ENCODE measurements around the gene HECA. TPM values are rescaled to one million over a fixed set of nuclear protein-coding genes. Genes with fewer than 3 reads are reported as not detected.
A peak's percentile ranks its signal among the peaks of the same experiment; 100 is the strongest.

The HECA gene
- total RNA-seq, 1 donor from 2014 or later, result 38.3 TPM

GRCh38 chr6:139175389-139175948 is 40.6 kb downstream of the HECA start:
- CTCF ChIA-PET, result interaction anchor here (0.8 to 2.3 kb wide), 3 partner anchors 42 to 50 kb away, joined by 3 to 8 read pairs (median 5); no protein-coding TSS in a partner anchor
- intact Hi-C loops (cut with micrococcal nuclease), result loop anchor here (1.0 kb wide), 1 partner anchor 13 kb away; no protein-coding TSS in a partner anchor

GRCh38 chr6:139181236-139181635 is 46.4 kb downstream of the HECA start:
- no peak for ATAC-seq (ENCODE audit: low read depth)
- H3K4me1 Mint-ChIP-seq, result peaks cover 17% of the 10 kb centered on the region
- H3K9me3 Mint-ChIP-seq, result peaks cover 2% of the 10 kb centered on the region
- peaks cover 59% of the 10 kb centered on the region for H3K36me3 Mint-ChIP-seq (ENCODE audit: low read depth)
- intact Hi-C loops (cut with micrococcal nuclease), result no loop called here
- no peak for DNase-seq
- no peak overlapping the region for H3K27ac Mint-ChIP-seq
- no peak for TF ChIP-seq CTCF (IDR thresholded peaks at IDR 0.05)
- H3K4me3 Mint-ChIP-seq, result no peak overlapping the region
- CTCF ChIA-PET, result no interaction called here
- POLR2A ChIA-PET, result no interaction called here
- H3K27me3 Mint-ChIP-seq, result no peaks in the 10 kb centered on the region

More at GRCh38 chr6:139175389-139175948, 40.6 kb downstream of the HECA start:
- H3K27ac Mint-ChIP-seq, result peak overlapping the region; percentile 61
- H3K4me1 Mint-ChIP-seq, result peaks cover 60% of the 10 kb centered on the region
- H3K27me3 Mint-ChIP-seq, result no peaks in the 10 kb centered on the region
- no peak for DNase-seq
- no peak overlapping the region for H3K4me3 Mint-ChIP-seq
- ATAC-seq (ENCODE audit: low read depth), result peak; percentile 66
- H3K9me3 Mint-ChIP-seq, result peaks cover 2% of the 10 kb centered on the region
- peaks cover 77% of the 10 kb centered on the region for H3K36me3 Mint-ChIP-seq (ENCODE audit: low read depth)
- POLR2A ChIA-PET, result interaction anchor here (0.7 to 1.7 kb wide), 2 partner anchors 43 to 199 kb away, joined by 3 to 4 read pairs; partner anchors contain the start of gene CITED2
- TF ChIP-seq CTCF (IDR thresholded peaks at IDR 0.05), result no peak

- no peak for TF ChIP-seq CTCF (IDR thresholded peaks at IDR 0.05)
- peaks cover 10% of the 10 kb centered on the region for H3K4me1 Mint-ChIP-seq
- H3K27ac Mint-ChIP-seq, result no peak overlapping the region
- H3K36me3 Mint-ChIP-seq (ENCODE audit: low read depth), result peaks cover 33% of the 10 kb centered on the region
- POLR2A ChIA-PET, result no interaction called here
- ATAC-seq (ENCODE audit: low read depth) (no peak), DNase-seq (no peak)
- H3K27me3 Mint-ChIP-seq, result no peaks in the 10 kb centered on the region
- CTCF ChIA-PET, result no interaction called here
- no peaks in the 10 kb centered on the region for H3K9me3 Mint-ChIP-seq
- H3K4me3 Mint-ChIP-seq, result no peak overlapping the region
- intact Hi-C loops (cut with micrococcal nuclease), result no loop called here
Observed at GRCh38 chr6:139184047-139184446, 49.2 kb downstream of the HECA start.

GRCh38 chr6:139184459-139184858 is 49.6 kb downstream of the HECA start:
- intact Hi-C loops (cut with micrococcal nuclease), result no loop called here
- Mint-ChIP-seq H3K27ac (no peak overlapping the region), H3K4me1 (peaks cover 10% of the 10 kb centered on the region), H3K27me3 (no peaks in the 10 kb centered on the region), H3K9me3 (no peaks in the 10 kb centered on the region), H3K36me3 (ENCODE audit: low read depth) (peaks cover 29% of the 10 kb centered on the region), H3K4me3 (no peak overlapping the region)
- TF ChIP-seq CTCF (IDR thresholded peaks at IDR 0.05), result no peak
- DNase-seq (no peak), ATAC-seq (ENCODE audit: low read depth) (no peak)
- ChIA-PET CTCF (no interaction called here), POLR2A (interaction anchor here (0.6 kb wide), 1 partner anchor 36 kb away, joined by 4 read pairs; no protein-coding TSS in a partner anchor)

GRCh38 chr6:139186242-139186641 is 51.4 kb downstream of the HECA start:
- CTCF ChIA-PET, result no interaction called here
- peaks cover 10% of the 10 kb centered on the region for H3K4me1 Mint-ChIP-seq
- peaks cover 12% of the 10 kb centered on the region for H3K36me3 Mint-ChIP-seq (ENCODE audit: low read depth)
- no peaks in the 10 kb centered on the region for H3K27me3 Mint-ChIP-seq
- no peak overlapping the region for H3K4me3 Mint-ChIP-seq
- no peak overlapping the region for H3K27ac Mint-ChIP-seq
- POLR2A ChIA-PET, result interaction anchor here (0.5 kb wide), 1 partner anchor 59 kb away, joined by 4 read pairs; no protein-coding TSS in a partner anchor
- intact Hi-C loops (cut with micrococcal nuclease), result no loop called here
- no peaks in the 10 kb centered on the region for H3K9me3 Mint-ChIP-seq
- no peak for TF ChIP-seq CTCF (IDR thresholded peaks at IDR 0.05)
- ATAC-seq (ENCODE audit: low read depth) (no peak), DNase-seq (no peak)
